Ectodermal cell (in vitro differentiated cells): ENCODE data around the gene SLC6A1.

Source experiments
- H3K27ac ChIP-seq: 2 replicates; pipeline ENCODE4 v1.7.0; 2013; ENCODE audit warnings: mild to moderate bottlenecking, low read depth, low read length; ENCODE audit not compliant: insufficient read depth, poor library complexity, severe bottlenecking
- H3K27me3 ChIP-seq: 2 replicates; pipeline ENCODE4 v1.7.0; 2013; ENCODE audit warnings: mild to moderate bottlenecking, low read length; ENCODE audit not compliant: insufficient read depth, control insufficient read depth, poor library complexity, severe bottlenecking
- H3K36me3 ChIP-seq: one replicate; pipeline ENCODE4 v1.7.0; 2013; ENCODE audit warnings: low read length; ENCODE audit not compliant: control insufficient read depth, insufficient read depth
- H3K4me1 ChIP-seq: one replicate; pipeline ENCODE4 v1.7.0; 2013; ENCODE audit warnings: low read length; ENCODE audit not compliant: control insufficient read depth, insufficient read depth
- H3K4me3 ChIP-seq: 2 replicates; pipeline ENCODE4 v1.7.0; 2013; ENCODE audit warnings: low read depth, low read length, control low read depth; ENCODE audit not compliant: insufficient read depth
- H3K9me3 ChIP-seq: 2 replicates; pipeline ENCODE4 v1.7.0; 2013; ENCODE audit warnings: mild to moderate bottlenecking, low read length, moderate library complexity; ENCODE audit not compliant: control insufficient read depth
- WGBS, 2 experiments: methylation state at CpG; one replicate each; pipeline ENCODE4 v1.1.7; 2013; ENCODE audit warnings: missing lambda C conversion rate in 2 of 2; 5-methylcytosine and 5-hydroxymethylcytosine counted together

The SLC6A1 gene

GRCh38 chr3:11015369-11015768 lies 22.8 kb downstream of the SLC6A1 start:
- no peaks in the 10 kb centered on the region for H3K4me1 ChIP-seq
- H3K4me3 ChIP-seq = no peak overlapping the region
- H3K36me3 ChIP-seq = no peaks in the 10 kb centered on the region
- H3K27ac ChIP-seq = no peak overlapping the region
- 86 to 89% methylated on average over 16 of the region's 16 CpGs for WGBS, 2 experiments
- H3K27me3 ChIP-seq = no peaks in the 10 kb centered on the region
- H3K9me3 ChIP-seq = no peaks in the 10 kb centered on the region

GRCh38 chr3:11016727-11017126 lies 24.2 kb downstream of the SLC6A1 start:
- H3K27ac ChIP-seq = no peak overlapping the region

GRCh38 chr3:11019116-11019819 lies 26.7 kb downstream of the SLC6A1 start:
- Histone ChIP-seq H3K36me3 (no peaks in the 10 kb centered on the region), H3K27me3 (no peaks in the 10 kb centered on the region), H3K27ac (no peak overlapping the region), H3K4me3 (no peak overlapping the region), H3K4me1 (no peaks in the 10 kb centered on the region), H3K9me3 (no peaks in the 10 kb centered on the region)
- WGBS, 2 experiments = 92 to 94% methylated on average over 3 of the region's 3 CpGs

More at GRCh38 chr3:11016727-11017126, 24.2 kb downstream of the SLC6A1 start:
- 91 to 92% methylated on average over 5 of the region's 5 CpGs for WGBS, 2 experiments
- no peak overlapping the region for H3K4me3 ChIP-seq
- H3K4me1 ChIP-seq = no peaks in the 10 kb centered on the region
- H3K27me3 ChIP-seq = no peaks in the 10 kb centered on the region
- no peaks in the 10 kb centered on the region for H3K9me3 ChIP-seq
- no peaks in the 10 kb centered on the region for H3K36me3 ChIP-seq

GRCh38 chr3:11020764-11021163 lies 28.2 kb downstream of the SLC6A1 start:
- no peaks in the 10 kb centered on the region for H3K27me3 ChIP-seq
- H3K9me3 ChIP-seq = no peaks in the 10 kb centered on the region
- 86 to 91% methylated on average over 2 of the region's 2 CpGs for WGBS, 2 experiments

GRCh38 chr3:11021611-11022011 lies 29.1 kb downstream of the SLC6A1 start:
- Histone ChIP-seq H3K9me3 (no peaks in the 10 kb centered on the region), H3K27me3 (no peaks in the 10 kb centered on the region), H3K27ac (no peak overlapping the region), H3K4me3 (no peak overlapping the region), H3K4me1 (no peaks in the 10 kb centered on the region), H3K36me3 (no peaks in the 10 kb centered on the region)
- 81 to 82% methylated on average over 8 of the region's 8 CpGs for WGBS, 2 experiments

More at GRCh38 chr3:11020764-11021163, 28.2 kb downstream of the SLC6A1 start:
- H3K36me3 ChIP-seq = no peaks in the 10 kb centered on the region
- H3K4me1 ChIP-seq = no peaks in the 10 kb centered on the region
- H3K27ac ChIP-seq = no peak overlapping the region
- no peak overlapping the region for H3K4me3 ChIP-seq

GRCh38 chr3:11022115-11022514 lies 29.6 kb downstream of the SLC6A1 start:
- H3K27ac ChIP-seq = no peak overlapping the region
- H3K4me1 ChIP-seq = no peaks in the 10 kb centered on the region
- no peak overlapping the region for H3K4me3 ChIP-seq
- WGBS, 2 experiments = 93 to 95% methylated on average over 10 of the region's 10 CpGs
- no peaks in the 10 kb centered on the region for H3K27me3 ChIP-seq
- no peaks in the 10 kb centered on the region for H3K36me3 ChIP-seq
- no peaks in the 10 kb centered on the region for H3K9me3 ChIP-seq

GRCh38 chr3:11024181-11024580 lies 31.6 kb downstream of the SLC6A1 start:
- WGBS, 2 experiments = 88 to 92% methylated on average over 3 to 4 of the region's 4 CpGs
- Histone ChIP-seq H3K36me3 (no peaks in the 10 kb centered on the region), H3K9me3 (no peaks in the 10 kb centered on the region), H3K4me3 (no peak overlapping the region), H3K4me1 (no peaks in the 10 kb centered on the region), H3K27ac (no peak overlapping the region), H3K27me3 (no peaks in the 10 kb centered on the region)

- H3K9me3 ChIP-seq = no peaks in the 10 kb centered on the region
- H3K27me3 ChIP-seq = no peaks in the 10 kb centered on the region
- H3K27ac ChIP-seq = no peak overlapping the region
- H3K4me3 ChIP-seq = no peak overlapping the region
- no peaks in the 10 kb centered on the region for H3K36me3 ChIP-seq
- 89 to 90% methylated on average over 3 of the region's 3 CpGs for WGBS, 2 experiments
- no peaks in the 10 kb centered on the region for H3K4me1 ChIP-seq
Measured at GRCh38 chr3:11029948-11030347, 37.4 kb downstream of the SLC6A1 start.

GRCh38 chr3:11033871-11034270 lies 41.3 kb downstream of the SLC6A1 start:
- Histone ChIP-seq H3K9me3 (no peaks in the 10 kb centered on the region), H3K4me1 (no peaks in the 10 kb centered on the region), H3K27me3 (no peaks in the 10 kb centered on the region), H3K4me3 (no peak overlapping the region), H3K36me3 (no peaks in the 10 kb centered on the region), H3K27ac (no peak overlapping the region)
- WGBS, 2 experiments = 95 to 97% methylated on average over 3 of the region's 3 CpGs

GRCh38 chr3:11034309-11034985 lies 41.9 kb downstream of the SLC6A1 start:
- Histone ChIP-seq H3K9me3 (no peaks in the 10 kb centered on the region), H3K27ac (no peak overlapping the region), H3K4me1 (no peaks in the 10 kb centered on the region), H3K4me3 (no peak overlapping the region), H3K27me3 (no peaks in the 10 kb centered on the region), H3K36me3 (no peaks in the 10 kb centered on the region)
- WGBS, 2 experiments = 69 to 77% methylated on average over 5 of the region's 5 CpGs
